ENCODE measurements around the gene EDNRA. TPM values are rescaled to one million over a fixed set of nuclear protein-coding genes. Genes with fewer than 3 reads are reported as not detected.

EDNRA gene
- total RNA-seq, 1 donor from 2014 or later = 10.0 TPM

DNA sequence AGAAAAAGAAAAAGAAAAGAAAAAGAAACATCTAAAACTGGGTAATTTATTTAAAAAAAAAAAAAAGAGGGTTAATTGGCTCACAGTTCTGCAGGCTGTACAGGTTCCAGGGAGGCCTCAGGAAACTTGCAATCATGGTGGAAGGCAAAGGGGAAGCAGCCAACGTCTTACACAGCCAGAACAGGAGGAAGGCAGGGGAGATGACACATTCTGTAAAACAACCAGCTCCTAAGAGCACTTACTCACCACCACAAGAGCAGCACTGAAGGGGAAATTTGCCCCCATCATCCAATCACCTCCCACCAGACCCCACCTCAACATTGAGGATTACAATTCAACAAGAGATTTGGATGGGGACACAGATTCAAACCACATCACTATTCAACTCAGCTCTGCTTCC is 99.5 kb downstream of the EDNRA start:
- intact Hi-C loops (cut with micrococcal nuclease) = no loop called here

DNA sequence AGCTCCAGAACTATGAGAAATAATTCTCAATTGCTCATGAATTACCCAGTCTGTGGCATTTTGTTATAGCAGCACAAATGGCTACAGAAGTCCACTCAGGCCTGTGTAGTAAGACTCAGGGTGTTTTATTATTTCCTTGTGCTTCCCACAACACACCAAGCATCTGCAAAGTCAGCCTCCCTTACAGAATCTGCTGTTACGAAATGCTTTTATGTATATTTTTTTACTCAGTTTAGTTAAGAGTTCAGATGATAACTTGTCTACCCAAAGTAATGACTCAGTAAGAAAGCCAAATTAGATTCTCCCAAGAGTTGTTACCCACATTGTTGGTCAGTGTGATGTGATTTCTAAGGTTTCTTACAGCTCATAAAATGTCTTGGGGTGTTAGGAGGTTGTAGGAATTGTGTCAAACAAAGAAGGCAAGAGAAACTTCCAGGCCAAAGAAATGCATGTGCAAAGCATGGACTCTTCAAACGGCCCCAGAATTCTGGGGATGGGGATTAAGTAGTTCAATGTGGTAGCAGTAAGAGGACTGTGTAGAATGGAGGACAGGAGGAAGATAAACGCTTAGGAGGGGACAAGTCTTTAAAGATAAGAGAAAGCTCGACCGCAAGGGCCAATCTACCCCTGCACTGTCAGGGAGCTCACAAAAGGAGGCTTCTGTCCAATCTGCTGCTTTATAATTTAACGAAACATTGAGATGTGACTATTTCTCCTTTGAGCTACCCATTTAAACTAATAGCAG is 100.9 kb downstream of the EDNRA start:
- TF ChIP-seq, protein P1, sequence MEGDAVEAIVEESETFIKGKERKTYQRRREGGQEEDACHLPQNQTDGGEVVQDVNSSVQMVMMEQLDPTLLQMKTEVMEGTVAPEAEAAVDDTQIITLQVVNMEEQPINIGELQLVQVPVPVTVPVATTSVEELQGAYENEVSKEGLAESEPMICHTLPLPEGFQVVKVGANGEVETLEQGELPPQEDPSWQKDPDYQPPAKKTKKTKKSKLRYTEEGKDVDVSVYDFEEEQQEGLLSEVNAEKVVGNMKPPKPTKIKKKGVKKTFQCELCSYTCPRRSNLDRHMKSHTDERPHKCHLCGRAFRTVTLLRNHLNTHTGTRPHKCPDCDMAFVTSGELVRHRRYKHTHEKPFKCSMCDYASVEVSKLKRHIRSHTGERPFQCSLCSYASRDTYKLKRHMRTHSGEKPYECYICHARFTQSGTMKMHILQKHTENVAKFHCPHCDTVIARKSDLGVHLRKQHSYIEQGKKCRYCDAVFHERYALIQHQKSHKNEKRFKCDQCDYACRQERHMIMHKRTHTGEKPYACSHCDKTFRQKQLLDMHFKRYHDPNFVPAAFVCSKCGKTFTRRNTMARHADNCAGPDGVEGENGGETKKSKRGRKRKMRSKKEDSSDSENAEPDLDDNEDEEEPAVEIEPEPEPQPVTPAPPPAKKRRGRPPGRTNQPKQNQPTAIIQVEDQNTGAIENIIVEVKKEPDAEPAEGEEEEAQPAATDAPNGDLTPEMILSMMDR (IDR thresholded peaks at IDR 0.05; ENCODE audit: borderline replicate concordance) = no peak
- Histone ChIP-seq H3K36me3 (no peaks in the 10 kb centered on the region), H3K9me3 (replicated peaks) (peaks cover 18% of the 10 kb centered on the region), H3K27me3 (ENCODE audit: low read depth) (no peaks in the 10 kb centered on the region), H3K27ac (replicated peaks) (no peak overlapping the region), H3K4me1 (no peaks in the 10 kb centered on the region), H3K4me3 (no peak overlapping the region)
- DNase-seq = no peak
- intact Hi-C loops (cut with micrococcal nuclease) = no loop called here

More for the DNA sequence above, 99.5 kb downstream of the EDNRA start:
- TF ChIP-seq, protein P1 (IDR thresholded peaks at IDR 0.05; ENCODE audit: borderline replicate concordance) = no peak
- no peaks in the 10 kb centered on the region for H3K4me1 ChIP-seq
- H3K9me3 ChIP-seq (replicated peaks) = peaks cover 17% of the 10 kb centered on the region
- H3K4me3 ChIP-seq = no peak overlapping the region
- H3K27me3 ChIP-seq (ENCODE audit: low read depth) = no peaks in the 10 kb centered on the region
- no peaks in the 10 kb centered on the region for H3K36me3 ChIP-seq
- no peak overlapping the region for H3K27ac ChIP-seq (replicated peaks)
- no peak for DNase-seq

DNA sequence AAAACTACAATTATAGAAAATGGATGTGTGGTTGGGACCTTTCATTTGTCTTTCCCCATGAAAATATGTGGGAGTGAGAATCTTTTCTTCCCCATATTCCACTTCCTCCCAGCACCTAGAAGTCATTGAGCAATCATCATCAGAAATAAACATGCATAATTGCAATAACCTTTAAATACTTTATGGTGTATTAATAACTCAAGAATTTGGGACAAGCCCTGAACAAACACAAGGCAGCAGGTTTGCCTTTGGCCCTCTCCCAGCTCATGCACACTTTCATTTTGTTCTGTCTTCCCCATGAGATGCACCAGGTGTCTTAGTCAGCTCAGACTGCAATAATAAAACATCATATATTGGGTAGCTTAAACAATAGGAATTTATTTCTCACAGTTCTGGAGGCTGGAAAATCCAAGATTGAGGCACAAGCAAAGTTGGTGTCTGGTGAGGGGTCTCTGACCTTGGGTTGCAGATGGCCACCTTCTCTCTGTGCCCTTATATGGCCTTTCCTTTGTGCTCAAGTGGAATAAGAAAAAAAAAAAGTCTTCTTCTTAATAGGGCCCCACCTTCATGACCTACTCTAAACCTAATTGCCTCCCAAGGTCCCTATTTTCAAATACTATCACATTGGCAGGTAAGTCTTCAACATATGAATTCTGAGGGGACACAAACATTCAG is 101.6 kb downstream of the EDNRA start:
- Histone ChIP-seq H3K36me3 (no peaks in the 10 kb centered on the region), H3K27me3 (ENCODE audit: low read depth) (no peaks in the 10 kb centered on the region), H3K4me1 (no peaks in the 10 kb centered on the region), H3K27ac (replicated peaks) (no peak overlapping the region), H3K9me3 (replicated peaks) (peaks cover 18% of the 10 kb centered on the region), H3K4me3 (no peak overlapping the region)
- intact Hi-C loops (cut with micrococcal nuclease) = no loop called here
- no peak for DNase-seq
- TF ChIP-seq, protein P1 (IDR thresholded peaks at IDR 0.05; ENCODE audit: borderline replicate concordance) = no peak

DNA sequence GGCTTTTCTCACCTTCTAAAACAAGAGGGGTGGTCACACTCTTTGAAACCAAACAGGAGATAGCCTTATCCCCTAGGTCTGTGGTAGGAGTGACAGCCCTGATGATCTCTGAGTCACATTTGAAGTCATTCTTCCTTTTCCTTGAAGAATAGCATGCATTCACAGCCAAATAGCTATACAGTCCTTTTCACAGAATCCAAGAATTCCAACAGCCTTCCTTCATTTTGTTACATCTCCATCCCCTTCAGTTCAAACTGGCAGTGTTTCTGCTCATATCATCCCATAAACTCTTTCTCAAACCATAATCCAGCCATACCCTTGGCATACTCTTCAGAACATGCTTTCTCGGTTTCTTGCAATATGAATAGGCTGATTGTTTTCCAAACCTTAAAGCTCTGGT is 103.0 kb downstream of the EDNRA start:
- peaks cover 18% of the 10 kb centered on the region for H3K9me3 ChIP-seq (replicated peaks)
- intact Hi-C loops (cut with micrococcal nuclease) = no loop called here
- H3K4me3 ChIP-seq = no peak overlapping the region
- TF ChIP-seq, protein P1 (IDR thresholded peaks at IDR 0.05; ENCODE audit: borderline replicate concordance) = no peak
- no peak for DNase-seq
- no peaks in the 10 kb centered on the region for H3K36me3 ChIP-seq
- H3K4me1 ChIP-seq = no peaks in the 10 kb centered on the region
- H3K27ac ChIP-seq (replicated peaks) = no peak overlapping the region
- no peaks in the 10 kb centered on the region for H3K27me3 ChIP-seq (ENCODE audit: low read depth)

DNA sequence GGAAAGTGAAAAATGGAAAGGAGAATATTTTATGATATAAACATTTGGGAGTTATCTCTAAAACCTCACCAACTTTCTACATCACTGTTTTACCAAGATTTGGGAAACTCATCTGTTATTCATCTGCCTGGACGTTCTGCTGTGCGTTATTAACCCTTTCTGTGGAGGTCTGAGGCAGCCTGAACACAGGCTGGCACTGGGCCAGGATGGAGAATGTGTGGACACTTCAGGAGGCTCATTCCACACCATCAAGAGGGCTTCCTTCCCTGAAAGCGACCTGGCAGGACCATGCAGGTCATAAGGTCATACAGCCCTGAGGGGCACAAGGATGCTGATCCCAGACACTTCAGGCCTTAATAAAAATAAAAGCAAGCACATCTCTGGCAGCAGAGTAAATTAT is 105.1 kb downstream of the EDNRA start:
- intact Hi-C loops (cut with micrococcal nuclease) = no loop called here
- TF ChIP-seq, protein P1 (IDR thresholded peaks at IDR 0.05; ENCODE audit: borderline replicate concordance) = no peak
- no peak overlapping the region for H3K4me3 ChIP-seq
- peaks cover 18% of the 10 kb centered on the region for H3K9me3 ChIP-seq (replicated peaks)
- H3K36me3 ChIP-seq = no peaks in the 10 kb centered on the region
- H3K27me3 ChIP-seq (ENCODE audit: low read depth) = no peaks in the 10 kb centered on the region
- H3K4me1 ChIP-seq = no peaks in the 10 kb centered on the region
- no peak overlapping the region for H3K27ac ChIP-seq (replicated peaks)
- DNase-seq = no peak
